Mesenchymal stem cell (in vitro differentiated cells and primary cell): ENCODE measurements around the gene GTSF1L. TPM values are rescaled to one million over a fixed set of nuclear protein-coding genes. Genes with fewer than 3 reads are reported as not detected.
A peak's percentile ranks its signal among the peaks of the same experiment; 100 is the strongest.

ENCODE experiments used
- DNase-seq: peaks from one replicate; pipeline ENCODE4 v3.0.0-alpha.2; 2013
- H2AFZ ChIP-seq: one replicate; pipeline ENCODE4 v1.6.1; 2013; ENCODE audit warnings: low read depth, mild to moderate bottlenecking, control low read depth, inconsistent platforms, low read length, moderate library complexity
- H2AK5ac ChIP-seq: 2 replicates; pipeline ENCODE4 v1.6.1; 2013; ENCODE audit warnings: low read length, moderate library complexity, mild to moderate bottlenecking, inconsistent platforms; ENCODE audit not compliant: severe bottlenecking
- H2BK120ac ChIP-seq: one replicate; pipeline ENCODE4 v1.6.1; 2013; ENCODE audit warnings: low read depth, mild to moderate bottlenecking, inconsistent platforms, low read length, moderate library complexity
- H2BK12ac ChIP-seq, 2 experiments: one replicate each; pipeline ENCODE4 v1.6.1; 2013; ENCODE audit warnings: inconsistent platforms in 2 of 2, low read length in 2 of 2, mild to moderate bottlenecking in 2 of 2, moderate library complexity in 2 of 2, control low read depth in 1 of 2
- H2BK15ac ChIP-seq: one replicate; pipeline ENCODE4 v1.6.1; 2013; ENCODE audit warnings: mild to moderate bottlenecking, low read depth, inconsistent platforms; ENCODE audit not compliant: poor library complexity, severe bottlenecking
- H2BK5ac ChIP-seq: 2 replicates; pipeline ENCODE4 v1.6.1; 2013; ENCODE audit warnings: low read depth, mild to moderate bottlenecking, low read length, control low read depth, inconsistent platforms; ENCODE audit not compliant: poor library complexity, severe bottlenecking
- H3K14ac ChIP-seq, 2 experiments: one replicate each; pipeline ENCODE4 v1.6.1; 2013; ENCODE audit warnings: inconsistent platforms in 2 of 2, low read length in 2 of 2, control low read depth in 1 of 2, mild to moderate bottlenecking in 1 of 2, moderate library complexity in 1 of 2
- H3K18ac ChIP-seq, 2 experiments: one replicate each; pipeline ENCODE4 v1.6.1; 2013; ENCODE audit warnings: inconsistent platforms in 2 of 2, low read length in 2 of 2, control low read depth in 1 of 2, low read depth in 1 of 2, mild to moderate bottlenecking in 1 of 2
- H3K23ac ChIP-seq, 2 experiments: one replicate each; pipeline ENCODE4 v1.6.1; 2013; ENCODE audit warnings: inconsistent platforms in 2 of 2, low read length in 2 of 2, mild to moderate bottlenecking in 2 of 2, moderate library complexity in 2 of 2, control low read depth in 1 of 2
- H3K27ac ChIP-seq: 2 replicates; pipeline ENCODE4 v1.5.1; 2013; ENCODE audit warnings: mild to moderate bottlenecking, moderate library complexity, low read length, control low read depth, inconsistent platforms; ENCODE audit not compliant: poor library complexity, severe bottlenecking
- H3K27me3 ChIP-seq, 2 experiments: 2 replicates each; pipeline versions ENCODE4 v1.6.1 to v1.7.0; 2013; ENCODE audit warnings: low read length in 2 of 2, mild to moderate bottlenecking in 2 of 2, moderate library complexity in 2 of 2, control low read depth in 1 of 2, inconsistent platforms in 1 of 2; ENCODE audit not compliant: control insufficient read depth in 1 of 2, insufficient read depth in 1 of 2
- H3K36me3 ChIP-seq, 2 experiments: 2 replicates each; pipeline versions ENCODE4 v1.6.1 to v1.7.0; 2013; ENCODE audit warnings: low read length in 2 of 2, control low read depth in 1 of 2, inconsistent platforms in 1 of 2, low read depth in 1 of 2, mild to moderate bottlenecking in 1 of 2; ENCODE audit not compliant: insufficient read depth in 2 of 2, control insufficient read depth in 1 of 2
- H3K4ac ChIP-seq, 2 experiments: one replicate each; pipeline ENCODE4 v1.6.1; 2013; ENCODE audit warnings: inconsistent platforms in 2 of 2, low read length in 2 of 2, mild to moderate bottlenecking in 2 of 2, moderate library complexity in 2 of 2, control low read depth in 1 of 2, low read depth in 1 of 2
- H3K4me1 ChIP-seq: 2 replicates; pipeline ENCODE4 v1.6.1; 2013; ENCODE audit warnings: low read depth, low read length, control low read depth; ENCODE audit not compliant: control insufficient read depth, insufficient read depth
- H3K4me2 ChIP-seq: 2 replicates; pipeline ENCODE4 v1.6.1; 2013; ENCODE audit warnings: low read length, mild to moderate bottlenecking, inconsistent platforms; ENCODE audit not compliant: poor library complexity, severe bottlenecking
- H3K4me3 ChIP-seq, 2 experiments: 2 replicates each; pipeline versions ENCODE4 v1.5.1 to v1.7.0; 2013; ENCODE audit warnings: low read length in 2 of 2, mild to moderate bottlenecking in 2 of 2, control low read depth in 1 of 2, low read depth in 1 of 2; ENCODE audit not compliant: insufficient read depth in 1 of 2
- H3K79me1 ChIP-seq: replicated peaks from 2 replicates; pipeline ENCODE4 v1.6.1; 2013; ENCODE audit warnings: mild to moderate bottlenecking, control low read depth, low read length, inconsistent platforms; ENCODE audit not compliant: poor library complexity, severe bottlenecking
- H3K9ac ChIP-seq: 2 replicates; pipeline ENCODE4 v1.7.0; 2013; ENCODE audit warnings: mild to moderate bottlenecking, low read length, moderate library complexity
- H3K9me3 ChIP-seq: 2 replicates; pipeline ENCODE4 v1.7.0; 2013; ENCODE audit warnings: mild to moderate bottlenecking, low read length; ENCODE audit not compliant: control insufficient read depth
- H4K8ac ChIP-seq: one replicate; pipeline ENCODE4 v1.6.1; 2013; ENCODE audit warnings: inconsistent platforms, mild to moderate bottlenecking, low read length, moderate library complexity
- H4K91ac ChIP-seq: one replicate; pipeline ENCODE4 v1.6.1; 2013; ENCODE audit warnings: mild to moderate bottlenecking, low read length, inconsistent platforms
- WGBS: methylation state at CpG from one replicate; pipeline ENCODE4 v1.1.7; 2013; ENCODE audit warnings: mixed read lengths; 5-methylcytosine and 5-hydroxymethylcytosine counted together
- polyA plus RNA-seq, 2 experiments: library from polyadenylated mRNA; stranded (reverse); fragments of 200-250 nt; gene quantifications; one replicate each; pipeline ENCODE4 v1.2.3, GENCODE V29; 2013

Gene GTSF1L
- not detected for polyA plus RNA-seq (2013, experiment 1 of 2)
- not detected for polyA plus RNA-seq (2013, experiment 2 of 2)

DNA sequence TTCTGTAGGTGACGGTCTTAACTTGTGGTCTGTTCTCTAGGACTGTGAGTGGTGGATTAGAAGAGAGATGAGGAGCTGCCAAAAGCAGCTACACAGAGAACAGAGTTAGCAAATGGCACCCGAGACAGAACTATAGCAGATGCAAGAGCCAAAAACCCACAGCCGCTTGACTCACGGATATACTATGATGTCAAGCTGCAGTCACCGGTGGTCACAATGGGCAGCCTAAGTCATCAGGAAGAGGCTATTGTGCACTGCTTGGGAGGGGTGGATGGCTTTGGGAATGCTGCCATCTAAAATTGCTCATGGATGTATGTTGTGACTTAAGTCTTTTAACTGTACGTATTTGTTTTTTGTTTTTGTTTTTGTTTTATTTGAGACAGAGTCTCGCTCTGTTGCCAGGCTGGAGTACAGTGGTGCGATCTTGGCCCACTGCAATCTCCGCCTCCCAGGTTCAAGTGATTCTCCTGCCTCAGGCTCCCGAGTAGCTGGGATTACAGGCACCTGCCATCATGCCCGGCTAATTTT is at the start of gene GTSF1L:
GTSF1L (minus strand) TSS at position 192 of the 528 bp plus-strand sequence. CDS start 308 bp downstream, outside the sequence.
- Histone ChIP-seq H3K4me2 (no peak within 1 kb of the TSS), H3K23ac (no peak within 1 kb of the TSS), H3K14ac (no peak within 1 kb of the TSS), H3K4ac (peak within 1 kb of the TSS; percentile 6 to 37), H4K91ac (no peak within 1 kb of the TSS), H3K4me1 (peaks cover under 1% of the 10 kb centered on the region), H2AK5ac (no peak within 1 kb of the TSS), H4K8ac (no peak within 1 kb of the TSS), H2BK5ac (no peak within 1 kb of the TSS), H3K27me3 (peaks cover 4 to 10% of the 10 kb centered on the region in 2 experiments), H2BK15ac (no peak within 1 kb of the TSS), H3K4me3 (no peak within 1 kb of the TSS), H3K27ac (no peak within 1 kb of the TSS), H3K9ac (no peak within 1 kb of the TSS), H2BK120ac (peak within 1 kb of the TSS; percentile 42), H2AFZ (no peak within 1 kb of the TSS), H3K79me1 (no peaks in the 10 kb centered on the region), H3K36me3 (no peaks in the 10 kb centered on the region), H3K9me3 (no peaks in the 10 kb centered on the region), H3K18ac (peak within 1 kb of the TSS in 1 of 2 experiments; percentile 59), H2BK12ac (no peak within 1 kb of the TSS)
- no peak for DNase-seq
- 93% methylated on average over 11 of the region's 11 CpGs for WGBS

GRCh38 chr20:43774754-43775153 is 48.0 kb upstream of the GTSF1L start:
- Histone ChIP-seq H3K4me2 (no peak overlapping the region), H3K4ac (no peak overlapping the region), H2AK5ac (no peak overlapping the region), H3K27ac (no peak overlapping the region), H3K4me1 (no peaks in the 10 kb centered on the region), H2BK5ac (no peak overlapping the region), H3K9me3 (peaks cover 31% of the 10 kb centered on the region), H3K4me3 (no peak overlapping the region), H4K91ac (no peak overlapping the region), H3K23ac (no peak overlapping the region), H2BK12ac (no peak overlapping the region), H3K14ac (no peak overlapping the region), H3K79me1 (no peaks in the 10 kb centered on the region), H2BK120ac (no peak overlapping the region), H3K9ac (no peak overlapping the region), H2AFZ (no peak overlapping the region), H3K18ac (no peak overlapping the region), H4K8ac (no peak overlapping the region), H3K36me3 (no peaks in the 10 kb centered on the region), H2BK15ac (no peak overlapping the region), H3K27me3 (peaks cover 33 to 50% of the 10 kb centered on the region in 2 experiments)
- DNase-seq, result no peak
- WGBS, result 95% methylated on average over 8 of the region's 10 CpGs

DNA sequence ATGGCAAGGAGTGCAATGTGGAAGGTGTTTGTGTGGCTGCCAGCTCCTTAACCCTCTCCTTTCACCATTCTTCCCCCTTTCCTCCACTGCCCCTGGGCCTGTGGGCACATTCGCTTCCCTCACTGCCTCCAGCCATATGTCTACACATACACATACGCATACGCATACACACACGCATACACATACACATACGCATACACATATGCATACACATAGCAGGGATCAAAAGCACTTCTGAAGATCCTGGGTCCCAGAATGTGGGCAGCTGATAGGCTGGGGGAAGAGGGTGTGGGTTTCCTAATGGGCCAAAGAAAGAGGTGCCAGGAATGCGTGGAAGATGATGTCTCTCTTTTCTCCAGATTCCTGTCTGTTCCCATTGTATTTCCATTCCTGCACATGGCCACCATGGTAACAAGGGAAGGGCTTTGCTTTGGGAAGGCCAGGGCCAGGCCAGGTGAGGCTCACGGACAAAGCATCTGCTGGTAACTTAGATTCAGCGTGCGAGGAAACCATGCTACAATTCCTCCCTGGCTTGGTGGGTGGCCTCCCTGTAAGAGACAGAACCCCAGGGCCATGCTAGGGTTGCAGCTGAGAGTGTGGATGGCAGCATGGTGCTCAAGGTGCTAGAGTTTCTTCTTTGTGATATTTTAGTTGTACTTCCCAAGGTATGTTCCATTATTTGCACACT is 44.8 kb upstream of the GTSF1L start:
- no peak for DNase-seq
- Histone ChIP-seq H3K4me3 (no peak overlapping the region), H2BK5ac (no peak overlapping the region), H2AK5ac (no peak overlapping the region), H3K23ac (no peak overlapping the region), H3K4me2 (no peak overlapping the region), H3K9me3 (peaks cover 4% of the 10 kb centered on the region), H2BK12ac (no peak overlapping the region), H3K27me3 (peaks cover 48 to 75% of the 10 kb centered on the region in 2 experiments), H3K4ac (no peak overlapping the region), H2BK15ac (no peak overlapping the region), H3K14ac (no peak overlapping the region), H3K79me1 (no peaks in the 10 kb centered on the region), H3K36me3 (no peaks in the 10 kb centered on the region), H4K8ac (no peak overlapping the region), H4K91ac (no peak overlapping the region), H2AFZ (no peak overlapping the region), H3K4me1 (no peaks in the 10 kb centered on the region), H3K9ac (no peak overlapping the region), H3K27ac (no peak overlapping the region), H2BK120ac (no peak overlapping the region), H3K18ac (no peak overlapping the region)
- over 99% methylated on average over 7 of the region's 9 CpGs for WGBS

DNA sequence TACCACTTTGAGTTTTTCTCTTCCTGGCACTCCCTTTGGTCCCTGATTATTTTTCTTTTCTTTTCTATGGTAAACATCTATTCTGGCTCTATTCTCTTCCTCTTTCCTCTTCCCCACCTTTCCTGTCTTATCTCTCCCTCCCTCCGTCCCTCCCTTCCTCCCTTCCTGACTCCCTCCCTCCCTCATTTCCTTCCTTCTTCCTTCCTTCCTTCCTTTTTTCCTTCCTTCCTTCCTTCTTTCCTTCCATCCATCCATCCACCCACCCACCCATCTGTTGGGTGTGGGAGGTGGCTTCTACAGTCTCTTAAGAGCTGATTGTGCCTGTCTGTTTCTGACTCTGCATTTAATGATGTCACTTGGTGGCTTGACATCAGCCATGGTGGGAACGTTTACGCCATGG is 43.5 kb upstream of the GTSF1L start:
- 100% methylated on average over 1 of the region's 3 CpGs for WGBS
- Histone ChIP-seq H3K4ac (no peak overlapping the region), H4K91ac (no peak overlapping the region), H3K9ac (no peak overlapping the region), H2AK5ac (no peak overlapping the region), H2AFZ (no peak overlapping the region), H3K4me2 (no peak overlapping the region), H2BK12ac (no peak overlapping the region), H3K79me1 (no peaks in the 10 kb centered on the region), H3K36me3 (no peaks in the 10 kb centered on the region), H3K4me1 (no peaks in the 10 kb centered on the region), H3K23ac (no peak overlapping the region), H2BK120ac (no peak overlapping the region), H3K4me3 (no peak overlapping the region), H3K18ac (no peak overlapping the region), H2BK15ac (no peak overlapping the region), H3K27me3 (peaks cover 59 to 85% of the 10 kb centered on the region in 2 experiments), H3K27ac (no peak overlapping the region), H2BK5ac (no peak overlapping the region), H3K14ac (no peak overlapping the region), H3K9me3 (no peaks in the 10 kb centered on the region), H4K8ac (no peak overlapping the region)
- DNase-seq, result no peak
